ENCODE measurements around the gene VDAC1.
"Not testable (repeated sequence)": the region's sequence is repeated elsewhere in the genome, so short reads cannot be mapped to it uniquely, and the experiment has no call there.

The VDAC1 gene

DNA sequence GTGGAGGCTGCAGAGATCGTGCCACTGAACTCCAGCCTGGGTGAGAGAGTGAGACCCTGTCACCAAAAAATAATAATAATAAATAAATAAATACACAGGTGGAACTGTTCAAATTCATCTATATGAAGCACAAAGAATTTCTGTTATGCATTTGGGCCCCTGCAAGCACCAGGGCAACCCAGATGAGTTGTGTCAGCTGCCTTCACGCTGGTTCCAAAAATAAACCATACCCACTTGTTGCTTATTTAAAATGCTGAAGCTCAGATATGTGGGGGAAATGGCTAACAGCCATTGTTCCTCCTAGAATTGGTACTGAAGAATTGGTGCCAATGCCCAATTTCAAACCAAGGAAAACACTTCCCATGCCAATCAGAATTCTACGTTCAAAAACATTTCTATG, 25.8 kb downstream of the VDAC1 start:
- no peak overlapping the region for H3K4me3 ChIP-seq (ENCODE audit: low read depth, low read length)
- TF ChIP-seq, protein P1, sequence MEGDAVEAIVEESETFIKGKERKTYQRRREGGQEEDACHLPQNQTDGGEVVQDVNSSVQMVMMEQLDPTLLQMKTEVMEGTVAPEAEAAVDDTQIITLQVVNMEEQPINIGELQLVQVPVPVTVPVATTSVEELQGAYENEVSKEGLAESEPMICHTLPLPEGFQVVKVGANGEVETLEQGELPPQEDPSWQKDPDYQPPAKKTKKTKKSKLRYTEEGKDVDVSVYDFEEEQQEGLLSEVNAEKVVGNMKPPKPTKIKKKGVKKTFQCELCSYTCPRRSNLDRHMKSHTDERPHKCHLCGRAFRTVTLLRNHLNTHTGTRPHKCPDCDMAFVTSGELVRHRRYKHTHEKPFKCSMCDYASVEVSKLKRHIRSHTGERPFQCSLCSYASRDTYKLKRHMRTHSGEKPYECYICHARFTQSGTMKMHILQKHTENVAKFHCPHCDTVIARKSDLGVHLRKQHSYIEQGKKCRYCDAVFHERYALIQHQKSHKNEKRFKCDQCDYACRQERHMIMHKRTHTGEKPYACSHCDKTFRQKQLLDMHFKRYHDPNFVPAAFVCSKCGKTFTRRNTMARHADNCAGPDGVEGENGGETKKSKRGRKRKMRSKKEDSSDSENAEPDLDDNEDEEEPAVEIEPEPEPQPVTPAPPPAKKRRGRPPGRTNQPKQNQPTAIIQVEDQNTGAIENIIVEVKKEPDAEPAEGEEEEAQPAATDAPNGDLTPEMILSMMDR (IDR thresholded peaks at IDR 0.05; ENCODE audit: low read depth, low read length), result no peak
- in situ Hi-C loops (cut with HindIII; ENCODE audit: low sequenced_read_pairs), result no loop called here
- DNase-seq (ENCODE audit: low read depth, low spot score), result no peak

DNA sequence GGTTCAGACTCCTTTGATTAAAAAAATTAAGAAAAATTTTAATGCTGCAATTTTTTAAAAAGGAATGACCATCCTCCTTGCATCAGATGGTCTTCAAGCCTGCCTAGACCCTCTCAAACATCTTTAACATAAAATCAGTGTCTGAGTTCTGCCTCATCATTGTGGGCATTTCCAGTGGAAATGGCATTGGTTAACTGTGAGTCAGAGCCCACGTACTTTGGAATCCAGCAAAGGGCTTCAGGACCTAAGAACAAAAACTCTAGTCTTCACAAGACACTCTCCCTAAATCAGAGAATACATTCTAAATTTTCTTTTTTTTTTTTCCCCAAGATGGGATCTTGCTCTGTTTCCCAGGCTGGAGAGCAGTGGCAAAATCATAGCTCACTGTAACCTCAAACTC, 26.9 kb downstream of the VDAC1 start:
- TF ChIP-seq, protein P1 (IDR thresholded peaks at IDR 0.05; ENCODE audit: low read depth, low read length), result no peak
- in situ Hi-C loops (cut with HindIII; ENCODE audit: low sequenced_read_pairs), result no loop called here
- peak; percentile 80 for DNase-seq (ENCODE audit: low read depth, low spot score)
- H3K4me3 ChIP-seq (ENCODE audit: low read depth, low read length), result no peak overlapping the region

GRCh38 chr5:133977161-133977787, 27.5 kb downstream of the VDAC1 start:
- no peak overlapping the region for H3K4me3 ChIP-seq (ENCODE audit: low read depth, low read length)
- DNase-seq (ENCODE audit: low read depth, low spot score), result no peak
- in situ Hi-C loops (cut with HindIII; ENCODE audit: low sequenced_read_pairs), result no loop called here
- TF ChIP-seq, protein P1 (IDR thresholded peaks at IDR 0.05; ENCODE audit: low read depth, low read length), result no peak

GRCh38 chr5:133975546-133975945, 29.2 kb downstream of the VDAC1 start:
- in situ Hi-C loops (cut with HindIII; ENCODE audit: low sequenced_read_pairs); DNase-seq (ENCODE audit: low read depth, low spot score); H3K4me3 ChIP-seq (ENCODE audit: low read depth, low read length): not testable (repeated sequence)

DNA sequence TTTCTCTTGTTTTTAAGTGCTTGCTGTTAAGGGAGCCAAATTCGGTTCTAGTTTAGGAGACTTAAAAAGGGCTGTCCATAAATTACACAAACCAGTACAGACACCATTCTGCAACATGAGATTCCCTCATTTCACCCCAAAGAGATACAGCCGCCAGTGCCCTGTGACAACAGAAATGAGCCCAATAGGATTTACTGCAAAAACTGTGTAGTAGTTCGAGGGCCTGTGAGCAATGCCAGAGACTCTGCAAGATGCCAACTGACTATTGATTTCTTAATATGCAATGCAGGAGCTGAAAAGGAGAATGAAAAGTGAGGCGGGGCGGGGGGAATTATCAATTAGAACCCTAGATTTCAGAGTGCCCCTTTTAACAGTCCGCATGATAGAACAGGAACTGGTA, 30.6 kb downstream of the VDAC1 start:
- no peak overlapping the region for H3K4me3 ChIP-seq (ENCODE audit: low read depth, low read length)
- DNase-seq (ENCODE audit: low read depth, low spot score), result no peak
- TF ChIP-seq, protein P1 (IDR thresholded peaks at IDR 0.05; ENCODE audit: low read depth, low read length), result no peak
- in situ Hi-C loops (cut with HindIII; ENCODE audit: low sequenced_read_pairs), result no loop called here

DNA sequence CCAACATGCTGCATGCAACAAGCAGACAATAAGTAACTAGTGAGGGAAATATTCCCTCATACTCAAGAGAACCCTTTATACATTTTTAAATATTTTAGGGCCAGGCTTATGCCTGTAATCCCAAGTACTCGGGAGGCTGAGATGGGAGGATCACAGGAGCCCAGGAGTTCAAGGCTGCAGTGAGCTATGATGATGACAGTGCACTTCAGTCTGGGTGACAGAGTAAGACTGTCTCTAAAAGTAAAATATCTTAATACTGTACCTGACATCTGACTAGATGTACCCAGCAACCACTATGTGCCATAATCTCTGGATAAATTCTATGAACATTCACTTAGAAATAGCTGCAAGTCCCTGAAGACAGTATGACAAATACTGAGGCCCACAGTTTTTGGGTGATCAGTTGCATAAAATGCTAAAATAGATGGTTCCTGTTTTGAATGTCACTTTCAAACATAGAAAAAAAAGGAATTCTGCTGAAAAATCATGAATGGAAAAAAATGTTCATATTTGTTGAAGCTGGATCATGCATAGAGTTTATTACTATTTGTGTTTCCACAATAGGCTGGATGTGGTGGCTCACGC, 34.4 kb downstream of the VDAC1 start:
- no peak for DNase-seq (ENCODE audit: low read depth, low spot score)
- in situ Hi-C loops (cut with HindIII; ENCODE audit: low sequenced_read_pairs), result no loop called here
- TF ChIP-seq, protein P1 (IDR thresholded peaks at IDR 0.05; ENCODE audit: low read depth, low read length), result no peak
- H3K4me3 ChIP-seq (ENCODE audit: low read depth, low read length), result no peak overlapping the region

- no peak overlapping the region for H3K4me3 ChIP-seq (ENCODE audit: low read depth, low read length)
- in situ Hi-C loops (cut with HindIII; ENCODE audit: low sequenced_read_pairs), result no loop called here
- TF ChIP-seq, protein P1 (IDR thresholded peaks at IDR 0.05; ENCODE audit: low read depth, low read length), result no peak
Observed at GRCh38 chr5:133969654-133970324, 35.0 kb downstream of the VDAC1 start.

More at GRCh38 chr5:133969654-133970324, 35.0 kb downstream of the VDAC1 start:
- no peak for DNase-seq (ENCODE audit: low read depth, low spot score)
